T-cell (primary cell): ENCODE results near the gene ZCCHC8. TPM values are rescaled to one million over a fixed set of nuclear protein-coding genes. Genes with fewer than 3 reads are reported as not detected.

Experiments
- ATAC-seq, 4 experiments: fragments of 200-7000 bp in 3 of 4; fragments of 150-1000 bp in 1 of 4; cut with Tn5 transposase; replicated peaks in 1 of 4; 1 replicate in 3 of 4; 2 replicates in 1 of 4; pipeline ENCODE4 v1.10.0; 2021; ENCODE audit warnings: moderate library complexity in 3 of 4, mild to moderate bottlenecking in 2 of 4, moderate number of reproducible peaks in 1 of 4
- CTCF ChIA-PET, 2 donors: fragments of 300-600 bp; sonication (Branson Sonifier 250); formaldehyde crosslinking; loops; one replicate each; lab custom pipeline; 2022; ENCODE audit warnings: antibody characterized with exemption in 2 of 2; lab: Charles Lee
- POLR2A ChIA-PET, 2 donors: fragments of 300-600 bp; sonication (Branson Sonifier 250); formaldehyde crosslinking; loops; one replicate each; lab custom pipeline; 2022; ENCODE audit warnings: antibody characterized with exemption in 2 of 2; lab: Charles Lee
- DNase-seq, 35 experiments: peaks; one replicate each; pipeline versions ENCODE4 v3.0.0 to v3.0.0-alpha.2; 2013 to 2023
- H3K27ac ChIP-seq: one replicate; pipeline ENCODE4 v1.5.1; 2013; ENCODE audit warnings: low read length
- H3K27me3 ChIP-seq, 2 experiments: replicated peaks in 1 of 2; 1 replicate in 1 of 2; 2 replicates in 1 of 2; pipeline versions ENCODE4 v1.6.1 to v1.7.0; 2013; ENCODE audit warnings: low read length in 1 of 2, mixed read lengths in 1 of 2; ENCODE audit not compliant: control insufficient read depth in 2 of 2, insufficient read depth in 2 of 2; ENCODE audit errors: extremely low read depth in 1 of 2
- H3K36me3 ChIP-seq, 2 donors: 1 replicate in 1 of 2; 2 replicates in 1 of 2; pipeline versions ENCODE4 v1.6.1 to v1.7.0; 2013; ENCODE audit warnings: low read length in 1 of 2; ENCODE audit not compliant: control insufficient read depth in 2 of 2, insufficient read depth in 1 of 2; ENCODE audit errors: extremely low read depth in 1 of 2
- H3K4me1 ChIP-seq, 2 experiments: 1 replicate in 1 of 2; 2 replicates in 1 of 2; pipeline versions ENCODE4 v1.6.1 to v1.7.0; 2013; ENCODE audit warnings: low read length in 2 of 2, mixed read lengths in 1 of 2; ENCODE audit not compliant: insufficient read depth in 2 of 2, control insufficient read depth in 1 of 2; ENCODE audit errors: extremely low read depth in 1 of 2
- H3K4me3 ChIP-seq, 2 donors: 1 replicate in 1 of 2; 2 replicates in 1 of 2; pipeline versions ENCODE4 v1.5.1 to v1.7.0; 2013; ENCODE audit warnings: mild to moderate bottlenecking in 2 of 2, low read length in 1 of 2, moderate library complexity in 1 of 2; ENCODE audit not compliant: control insufficient read depth in 1 of 2; ENCODE audit errors: extremely low read depth in 1 of 2
- H3K9me3 ChIP-seq: 2 replicates; pipeline ENCODE4 v1.7.0; 2013
- H3K27ac Mint-ChIP-seq, 2 donors: one replicate each; pipeline ENCODE4 v1.8.0; 2020 to 2021; ENCODE audit warnings: mild to moderate bottlenecking in 2 of 2, mixed read lengths in 2 of 2
- H3K27me3 Mint-ChIP-seq, 2 donors: one replicate each; pipeline ENCODE4 v1.8.0; 2021 to 2022; ENCODE audit warnings: mixed read lengths in 2 of 2
- H3K36me3 Mint-ChIP-seq: one replicate; pipeline ENCODE4 v1.8.0; 2021; ENCODE audit warnings: mixed read lengths
- H3K4me1 Mint-ChIP-seq, 3 donors: one replicate each; pipeline ENCODE4 v1.8.0; 2020 to 2022; ENCODE audit warnings: mixed read lengths in 3 of 3, mild to moderate bottlenecking in 1 of 3
- H3K4me3 Mint-ChIP-seq, 3 donors: one replicate each; pipeline ENCODE4 v1.8.0; 2020 to 2022; ENCODE audit warnings: mild to moderate bottlenecking in 3 of 3, mixed read lengths in 3 of 3, moderate library complexity in 3 of 3
- H3K9me3 Mint-ChIP-seq, 3 donors: one replicate each; pipeline ENCODE4 v1.8.0; 2020 to 2022; ENCODE audit warnings: mixed read lengths in 3 of 3
- WGBS: methylation state at CpG from one replicate; pipeline ENCODE4 v1.1.5; 2013; ENCODE audit warnings: missing lambda C conversion rate; ENCODE audit not compliant: insufficient coverage; 5-methylcytosine and 5-hydroxymethylcytosine counted together
- total RNA-seq, 35 experiments: library from RNA in 6 of 35; stranded (reverse) in 6 of 35; fragments of 120-200 nt in 1 of 35; gene quantifications; one replicate each; pipeline versions ENCODE4 v1.2.1 to v1.2.4 and lab custom pipeline; 2013 to 2026

ZCCHC8 gene
- total RNA-seq, 5 donors from 2014 or later (not counting 1 experiment from before 2014, with no cell fraction given): 41.9 to 49.5 (median 45.3) TPM

DNA sequence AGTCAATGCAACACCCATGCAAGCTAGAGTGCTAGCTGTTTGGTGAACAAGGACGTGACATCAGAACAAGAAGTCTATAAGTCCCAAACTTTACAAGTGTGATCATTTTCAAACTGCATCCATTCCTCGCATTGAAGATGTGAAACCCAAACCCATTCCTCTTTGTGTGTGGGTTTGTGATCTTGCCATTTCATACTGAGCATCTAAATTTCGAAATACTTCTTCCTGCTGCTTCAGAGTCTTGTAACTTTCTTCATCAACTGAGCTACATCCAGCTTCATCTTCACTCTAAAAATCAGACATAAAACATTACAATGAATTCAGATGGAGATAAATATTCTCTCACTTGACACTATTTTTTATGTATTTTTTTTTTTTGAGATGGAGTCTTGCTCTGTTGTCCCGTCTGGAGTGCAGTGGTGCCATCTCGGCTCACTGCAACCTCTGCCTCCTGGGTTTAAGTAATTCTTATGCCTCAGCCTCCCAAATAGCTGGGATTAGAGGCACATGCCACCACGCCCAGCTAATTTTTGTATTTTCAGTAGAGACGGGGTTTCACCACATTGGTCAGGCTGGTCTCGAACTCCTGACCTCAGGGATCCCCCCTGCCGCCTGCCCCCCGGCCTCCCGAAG, 4.8 kb upstream of the ZCCHC8 start:
- Mint-ChIP-seq H3K4me1 (peaks cover 15 to 18% (median 18%) of the 10 kb centered on the region in 3 donors), H3K36me3 (peaks cover 37% of the 10 kb centered on the region), H3K27ac (no peak overlapping the region), H3K9me3 (no peaks in the 10 kb centered on the region), H3K4me3 (no peak overlapping the region), H3K27me3 (no peaks in the 10 kb centered on the region)
- WGBS: 88% methylated on average over 8 of the region's 11 CpGs
- H3K9me3 ChIP-seq: no peaks in the 10 kb centered on the region
- H3K4me1 ChIP-seq: peaks cover 10 to 13% of the 10 kb centered on the region in 2 experiments
- peaks cover 16 to 75% of the 10 kb centered on the region in 2 donors for H3K36me3 ChIP-seq
- ChIA-PET POLR2A (interaction anchor here (0.5 to 0.9 kb wide), 3 partner anchors 14 to 1104 kb away, joined by 3 to 11 read pairs (median 3); partner anchors contain the start of genes KNTC1 (in 1 of the 2) and RSRC2 (in 1 of the 2)), CTCF (interaction anchor here in 1 of 2 donors (1.1 kb wide), 1 partner anchor 106 kb away, joined by 4 read pairs; no protein-coding TSS in a partner anchor)
- no peak overlapping the region for H3K4me3 ChIP-seq
- no peak overlapping the region for H3K27ac ChIP-seq
- ATAC-seq: no peak
- no peaks in the 10 kb centered on the region for H3K27me3 ChIP-seq
- no peak for DNase-seq

DNA sequence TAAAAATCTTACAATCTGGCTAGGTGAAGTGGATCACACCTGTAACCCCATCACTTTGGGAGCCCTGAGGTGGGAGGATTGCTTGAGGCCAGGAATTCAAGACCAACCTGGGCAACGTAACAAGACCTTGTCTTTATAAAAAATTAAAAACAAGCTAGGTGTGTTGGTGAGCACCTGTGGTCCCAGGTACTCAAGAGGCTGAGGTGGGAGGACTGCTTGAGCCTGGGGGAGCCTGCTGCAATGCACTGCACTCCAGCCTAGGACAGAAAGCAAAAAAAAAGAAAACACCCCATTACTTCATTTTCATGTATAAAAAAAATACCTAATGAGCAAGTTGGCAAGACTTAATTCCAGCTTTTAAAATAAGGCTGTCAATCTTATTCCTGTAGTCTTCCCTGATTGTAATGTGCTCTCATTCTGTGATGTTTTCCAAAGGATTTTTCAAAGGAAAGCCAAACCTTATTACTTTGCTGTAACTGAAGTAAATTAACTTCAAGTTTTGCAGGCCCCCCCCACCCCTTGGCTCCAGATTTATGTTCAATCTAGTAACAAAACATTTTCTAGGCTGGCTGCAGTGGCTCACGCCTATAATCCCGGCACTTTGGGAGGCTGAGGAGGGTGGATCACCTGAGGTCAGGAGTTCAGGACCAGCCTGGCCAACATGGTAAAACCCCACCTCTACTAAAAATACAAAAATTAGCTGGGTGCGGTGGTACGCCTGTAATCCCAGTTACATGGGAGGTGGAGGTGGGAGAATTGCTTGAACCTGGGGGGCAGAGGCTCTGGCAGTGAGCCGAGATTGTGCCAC, 3.3 kb upstream of the ZCCHC8 start:
- Histone ChIP-seq H3K4me3 (no peak overlapping the region), H3K27ac (no peak overlapping the region), H3K36me3 (peaks cover 10 to 59% of the 10 kb centered on the region in 2 donors), H3K4me1 (peaks cover 11 to 19% of the 10 kb centered on the region in 2 experiments), H3K27me3 (no peaks in the 10 kb centered on the region), H3K9me3 (no peaks in the 10 kb centered on the region)
- ChIA-PET POLR2A (interaction anchor here (0.6 to 1.5 kb wide), 8 partner anchors 9 to 1584 kb away, joined by 3 to 8 read pairs (median 4); partner anchors contain the start of gene RSRC2 (in 1 of the 2)), CTCF (interaction anchor here in 1 of 2 donors (1.0 to 1.1 kb wide), 2 partner anchors 22 to 104 kb away, joined by 3 to 4 read pairs; no protein-coding TSS in a partner anchor)
- WGBS: no CpG with 5 or more reads among the region's 6 CpGs
- ATAC-seq (no peak), DNase-seq (no peak)
- H3K27me3 Mint-ChIP-seq: no peaks in the 10 kb centered on the region
- H3K4me1 Mint-ChIP-seq: peaks cover 23 to 29% (median 25%) of the 10 kb centered on the region in 3 donors
- H3K27ac Mint-ChIP-seq: peak overlapping the region in 1 of 2 donors; percentile 34
- no peaks in the 10 kb centered on the region for H3K9me3 Mint-ChIP-seq
- H3K36me3 Mint-ChIP-seq: peaks cover 36% of the 10 kb centered on the region
- no peak overlapping the region for H3K4me3 Mint-ChIP-seq

DNA sequence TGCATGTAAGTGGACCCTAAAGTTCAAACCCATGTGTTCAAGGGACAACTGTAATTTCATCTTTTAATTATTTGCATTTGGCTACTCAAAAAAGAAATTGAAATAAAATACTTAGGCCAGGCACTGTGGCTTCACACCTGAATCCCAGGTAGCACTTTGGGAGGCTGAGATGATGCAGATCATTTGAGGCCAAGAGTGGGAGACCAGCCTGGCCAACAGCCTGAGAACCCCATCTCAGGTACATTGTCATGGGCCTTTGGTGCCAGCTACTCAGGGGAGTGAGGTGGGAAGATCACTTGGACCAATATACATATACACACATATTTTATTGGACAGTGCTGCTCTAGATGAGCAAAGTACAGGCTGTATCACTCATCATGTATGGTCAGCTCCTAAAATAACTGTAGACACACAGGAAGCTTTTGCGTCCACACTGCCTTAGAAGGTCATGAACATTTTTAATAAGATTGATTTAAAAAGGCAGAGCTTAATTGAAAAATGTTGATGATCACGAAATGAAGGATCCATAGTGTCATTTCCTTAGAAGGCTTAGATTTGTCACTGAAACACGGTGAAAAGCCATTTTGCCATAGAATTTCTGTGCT, 2.5 kb upstream of the ZCCHC8 start:
- Histone ChIP-seq H3K9me3 (no peaks in the 10 kb centered on the region), H3K27me3 (no peaks in the 10 kb centered on the region), H3K36me3 (peaks cover 10 to 52% of the 10 kb centered on the region in 2 donors), H3K4me1 (peaks cover 15 to 21% of the 10 kb centered on the region in 2 experiments), H3K4me3 (no peak overlapping the region), H3K27ac (no peak overlapping the region)
- Mint-ChIP-seq H3K4me3 (no peak overlapping the region), H3K27me3 (no peaks in the 10 kb centered on the region), H3K4me1 (peaks cover 30 to 35% (median 32%) of the 10 kb centered on the region in 3 donors), H3K9me3 (no peaks in the 10 kb centered on the region), H3K36me3 (peaks cover 36% of the 10 kb centered on the region), H3K27ac (peak overlapping the region; percentile 34 to 49)
- ATAC-seq (no peak), DNase-seq (no peak)
- WGBS: 100% methylated on average over 1 of the region's 3 CpGs
- ChIA-PET POLR2A (interaction anchor here (0.6 to 1.5 kb wide), 8 partner anchors 10 to 689 kb away, joined by 3 to 4 read pairs (median 4); partner anchors contain the start of gene RSRC2 (in 1 of the 2)), CTCF (interaction anchor here in 1 of 2 donors (1.0 kb wide), 1 partner anchor 23 kb away, joined by 3 read pairs; no protein-coding TSS in a partner anchor)

DNA sequence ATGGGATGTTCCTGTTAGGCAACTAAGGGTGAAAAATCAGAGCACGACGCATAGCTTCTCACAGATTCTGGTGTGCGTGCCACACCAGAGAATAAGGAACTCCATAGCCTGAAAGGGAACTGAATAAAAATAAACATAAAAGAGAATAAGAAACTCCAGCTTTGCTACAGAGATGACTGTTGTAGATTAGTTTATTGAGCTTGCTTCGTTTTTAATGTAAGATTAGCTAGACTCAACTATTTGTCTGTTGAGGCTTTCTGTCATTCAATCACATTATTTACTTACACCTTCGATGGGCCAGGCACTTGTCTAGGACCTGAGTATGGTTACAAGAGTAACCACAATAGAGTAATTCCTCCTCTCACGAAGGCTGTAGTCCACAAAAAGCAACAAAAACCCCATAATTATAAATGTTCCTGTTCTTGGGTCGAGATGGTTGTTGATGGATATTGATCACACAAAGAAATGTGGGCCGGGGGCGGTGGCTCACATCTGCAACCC, 807 bp upstream of the ZCCHC8 start:
- peaks cover 7 to 36% of the 10 kb centered on the region in 2 donors for H3K36me3 ChIP-seq
- DNase-seq (no peak), ATAC-seq (no peak)
- Mint-ChIP-seq H3K4me3 (peak overlapping the region; percentile 96 to 97 (median 97)), H3K4me1 (peaks cover 39 to 41% (median 39%) of the 10 kb centered on the region in 3 donors), H3K36me3 (peaks cover 28% of the 10 kb centered on the region), H3K27me3 (no peaks in the 10 kb centered on the region), H3K27ac (peak overlapping the region; percentile 89 to 98), H3K9me3 (no peaks in the 10 kb centered on the region)
- peaks cover 15 to 32% of the 10 kb centered on the region in 2 experiments for H3K4me1 ChIP-seq
- H3K4me3 ChIP-seq: peak overlapping the region; percentile 68 to 76
- no peaks in the 10 kb centered on the region for H3K9me3 ChIP-seq
- ChIA-PET CTCF (interaction anchor here in 1 of 2 donors (0.6 to 3.9 kb wide), 9 partner anchors 19 to 689 kb away, joined by 3 to 15 read pairs (median 4); partner anchors contain the start of genes DIABLO, KNTC1 and RSRC2), POLR2A (interaction anchor here (0.5 to 3.7 kb wide), 17 partner anchors 9 to 1599 kb away, joined by 3 to 34 read pairs (median 7); partner anchors contain the start of genes KNTC1 (in 2 of the 2), RSRC2 (in 2 of the 2), CCDC62 (in 1 of the 2) and DIABLO (in 1 of the 2))
- H3K27ac ChIP-seq: peak overlapping the region; percentile 83
- no CpG with 5 or more reads among the region's 9 CpGs for WGBS
- H3K27me3 ChIP-seq: no peaks in the 10 kb centered on the region

DNA sequence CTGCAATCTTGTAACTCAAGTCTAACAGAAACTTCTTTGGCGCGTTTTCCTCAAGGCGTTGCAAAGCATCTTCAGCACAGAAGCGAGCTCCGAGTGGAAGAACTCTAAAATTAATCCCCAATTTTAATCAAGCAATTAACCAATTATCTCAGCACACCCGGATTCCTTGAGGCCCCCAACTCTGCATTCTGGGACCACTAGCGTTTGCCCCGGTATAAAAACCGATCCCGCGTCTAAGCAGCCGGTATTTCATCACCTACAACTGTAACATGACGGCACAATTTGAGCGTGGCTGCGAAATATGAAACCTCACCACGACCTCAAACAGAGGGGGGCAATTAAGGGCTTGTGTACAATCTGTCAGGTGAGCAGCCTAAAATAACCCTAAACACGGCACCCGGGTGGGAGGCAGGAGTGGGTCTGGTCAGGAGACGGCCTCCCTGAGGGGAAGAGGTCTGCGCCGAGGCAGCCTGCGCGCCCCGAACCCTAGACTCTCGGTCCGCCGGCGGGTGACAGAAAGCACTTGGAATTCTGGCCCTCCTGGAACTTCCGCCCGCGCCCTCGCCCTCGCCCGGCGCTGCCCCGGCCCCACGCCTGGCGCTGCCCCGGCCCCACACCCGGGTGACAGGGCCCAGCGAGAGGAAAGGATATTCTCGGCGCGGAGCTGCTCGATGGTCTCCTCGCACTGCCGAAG, 594 bp downstream of the ZCCHC8 start:
- H3K4me1 ChIP-seq: peaks cover 15 to 32% of the 10 kb centered on the region in 2 experiments
- Mint-ChIP-seq H3K36me3 (peaks cover 22% of the 10 kb centered on the region), H3K4me3 (peak overlapping the region; percentile 96 to 97 (median 97)), H3K27ac (peak overlapping the region; percentile 89 to 98), H3K9me3 (no peaks in the 10 kb centered on the region), H3K27me3 (no peaks in the 10 kb centered on the region), H3K4me1 (peaks cover 45 to 47% (median 46%) of the 10 kb centered on the region in 3 donors)
- under 1% methylated on average over 43 of the region's 47 CpGs for WGBS
- H3K36me3 ChIP-seq: peaks cover under 1 to 29% of the 10 kb centered on the region in 2 donors
- H3K4me3 ChIP-seq: peak overlapping the region; percentile 68 to 76
- DNase-seq (peak in 34 of 35 experiments; percentile 7 to 72 (median 42)), ATAC-seq (peak; percentile 7 to 34 (median 12))
- ChIA-PET POLR2A (interaction anchor here (0.5 to 3.7 kb wide), 15 partner anchors 10 to 884 kb away, joined by 3 to 34 read pairs (median 8); partner anchors contain the start of genes KNTC1 (in 2 of the 2), RSRC2 (in 2 of the 2) and KMT5A (in 1 of the 2)), CTCF (interaction anchor here in 1 of 2 donors (0.8 to 3.9 kb wide), 5 partner anchors 27 to 233 kb away, joined by 3 to 15 read pairs (median 8); partner anchors contain the start of genes KNTC1 and RSRC2)
- H3K9me3 ChIP-seq: no peaks in the 10 kb centered on the region
- no peaks in the 10 kb centered on the region for H3K27me3 ChIP-seq
- peak overlapping the region; percentile 83 for H3K27ac ChIP-seq
